Measurements from ENCODE around the gene UNC119.

Gene UNC119

GRCh38 chr17:28598389-28598788 lies 46.0 kb upstream of the UNC119 start:
- Histone ChIP-seq H3K4me1 (ENCODE audit: insufficient read depth, low read length, severe bottlenecking) (peaks cover 19% of the 10 kb centered on the region), H3K9me3 (ENCODE audit: low read length) (no peaks in the 10 kb centered on the region), H3K36me3 (ENCODE audit: insufficient read depth, low read length) (peaks cover 24% of the 10 kb centered on the region), H3K27me3 (ENCODE audit: insufficient read depth, low read length) (no peaks in the 10 kb centered on the region), H3K27ac (ENCODE audit: low read depth, low read length, poor library complexity, severe bottlenecking) (peak overlapping the region; percentile 70), H3K4me3 (ENCODE audit: low read depth, low read length, poor library complexity, severe bottlenecking) (peak overlapping the region; percentile 84), H2AFZ (ENCODE audit: low read length) (no peak overlapping the region), H3K9ac (ENCODE audit: low read length) (peak overlapping the region; percentile 88), H3F3A (ENCODE audit: insufficient read depth, low read length) (no peaks in the 10 kb centered on the region), H3K9me2 (ENCODE audit: low read depth, low read length) (no peaks in the 10 kb centered on the region), H3K79me2 (ENCODE audit: insufficient read depth, low read length) (peaks cover 14% of the 10 kb centered on the region), H4K20me1 (ENCODE audit: insufficient read depth, low read length) (no peaks in the 10 kb centered on the region), H3K4me2 (ENCODE audit: low read length) (peak overlapping the region; percentile 97)
- TF ChIP-seq CTCF (IDR thresholded peaks at IDR 0.05; ENCODE audit: low read length), result no peak
- TF ChIP-seq EZH2 (IDR thresholded peaks at IDR 0.05; ENCODE audit: borderline replicate concordance, low read length), result no peak

- peaks cover 19% of the 10 kb centered on the region for H3K4me1 ChIP-seq (ENCODE audit: insufficient read depth, low read length, severe bottlenecking)
- no peak overlapping the region for H2AFZ ChIP-seq (ENCODE audit: low read length)
- peaks cover 14% of the 10 kb centered on the region for H3K79me2 ChIP-seq (ENCODE audit: insufficient read depth, low read length)
- no peaks in the 10 kb centered on the region for H4K20me1 ChIP-seq (ENCODE audit: insufficient read depth, low read length)
- peak overlapping the region; percentile 84 for H3K4me3 ChIP-seq (ENCODE audit: low read depth, low read length, poor library complexity, severe bottlenecking)
- H3K9ac ChIP-seq (ENCODE audit: low read length), result peak overlapping the region; percentile 88
- peaks cover 30% of the 10 kb centered on the region for H3K36me3 ChIP-seq (ENCODE audit: insufficient read depth, low read length)
- no peaks in the 10 kb centered on the region for H3K9me3 ChIP-seq (ENCODE audit: low read length)
- H3F3A ChIP-seq (ENCODE audit: insufficient read depth, low read length), result no peaks in the 10 kb centered on the region
- TF ChIP-seq EZH2 (IDR thresholded peaks at IDR 0.05; ENCODE audit: borderline replicate concordance, low read length) (no peak), CTCF (IDR thresholded peaks at IDR 0.05; ENCODE audit: low read length) (no peak)
- peak overlapping the region; percentile 70 for H3K27ac ChIP-seq (ENCODE audit: low read depth, low read length, poor library complexity, severe bottlenecking)
- no peaks in the 10 kb centered on the region for H3K9me2 ChIP-seq (ENCODE audit: low read depth, low read length)
- H3K4me2 ChIP-seq (ENCODE audit: low read length), result peak overlapping the region; percentile 97
- H3K27me3 ChIP-seq (ENCODE audit: insufficient read depth, low read length), result no peaks in the 10 kb centered on the region
Measured at GRCh38 chr17:28597606-28598383, 45.4 kb upstream of the UNC119 start.

GRCh38 chr17:28592260-28592659 lies 39.8 kb upstream of the UNC119 start:
- Histone ChIP-seq H3K4me3 (ENCODE audit: low read depth, low read length, poor library complexity, severe bottlenecking) (no peak overlapping the region), H3K9me2 (ENCODE audit: low read depth, low read length) (no peaks in the 10 kb centered on the region), H3K4me2 (ENCODE audit: low read length) (no peak overlapping the region), H3K36me3 (ENCODE audit: insufficient read depth, low read length) (peaks cover 70% of the 10 kb centered on the region), H2AFZ (ENCODE audit: low read length) (no peak overlapping the region), H3F3A (ENCODE audit: insufficient read depth, low read length) (no peaks in the 10 kb centered on the region), H4K20me1 (ENCODE audit: insufficient read depth, low read length) (no peaks in the 10 kb centered on the region), H3K27me3 (ENCODE audit: insufficient read depth, low read length) (no peaks in the 10 kb centered on the region), H3K79me2 (ENCODE audit: insufficient read depth, low read length) (peaks cover under 1% of the 10 kb centered on the region), H3K4me1 (ENCODE audit: insufficient read depth, low read length, severe bottlenecking) (peaks cover 1% of the 10 kb centered on the region), H3K9ac (ENCODE audit: low read length) (no peak overlapping the region), H3K27ac (ENCODE audit: low read depth, low read length, poor library complexity, severe bottlenecking) (no peak overlapping the region), H3K9me3 (ENCODE audit: low read length) (no peaks in the 10 kb centered on the region)
- TF ChIP-seq EZH2 (IDR thresholded peaks at IDR 0.05; ENCODE audit: borderline replicate concordance, low read length) (no peak), CTCF (IDR thresholded peaks at IDR 0.05; ENCODE audit: low read length) (no peak)

Data from OCI-LY1 (cell line).